GM12864 (cell line): ENCODE results near the gene SLC39A7.

Source experiments
- DNase-seq: peaks from one replicate; pipeline ENCODE4 v3.0.0-alpha.2; 2011; ENCODE audit warnings: low read depth
- H3K4me3 ChIP-seq: 2 replicates; pipeline ENCODE4 v1.5.1; 2011; ENCODE audit warnings: mild to moderate bottlenecking, low read depth, low read length, control low read depth
- CTCF ChIP-seq: IDR thresholded peaks from 2 replicates; pipeline ENCODE4 v1.5.1; 2011; ENCODE audit warnings: low read depth, mild to moderate bottlenecking, moderate library complexity, low read length, control low read depth, inconsistent platforms; ENCODE audit errors: missing control alignments

Gene SLC39A7

GRCh38 chr6:33206027-33206863 is 5.6 kb downstream of the SLC39A7 start:
- H3K4me3 ChIP-seq, result no peak overlapping the region
- no peak for TF ChIP-seq CTCF
- DNase-seq, result no peak

- DNase-seq, result no peak
- H3K4me3 ChIP-seq, result peak overlapping the region; percentile 83
- TF ChIP-seq CTCF, result no peak
Observed at GRCh38 chr6:33206864-33207551, 6.3 kb downstream of the SLC39A7 start.

GRCh38 chr6:33207552-33208090 is 7.0 kb downstream of the SLC39A7 start:
- peak overlapping the region; percentile 83 for H3K4me3 ChIP-seq
- TF ChIP-seq CTCF, result no peak
- DNase-seq, result no peak

- DNase-seq, result no peak
- no peak for TF ChIP-seq CTCF
- H3K4me3 ChIP-seq, result peak within 1 kb of the TSS; percentile 83
Observed at GRCh38 chr6:33208091-33208967, 7.7 kb downstream of the SLC39A7 start, which contains the start of gene RING1. RING1 (plus strand) TSS chr6:33208500; CDS start chr6:33208823, 323 bp downstream.

- no peak overlapping the region for H3K4me3 ChIP-seq
- no peak for DNase-seq
- no peak for TF ChIP-seq CTCF
Observed at GRCh38 chr6:33209856-33210255, 9.2 kb downstream of the SLC39A7 start.

GRCh38 chr6:33211136-33211535 is 10.5 kb downstream of the SLC39A7 start:
- no peak for TF ChIP-seq CTCF
- no peak overlapping the region for H3K4me3 ChIP-seq
- DNase-seq, result no peak
